ENCODE measurements around the gene SMIM17. TPM values are rescaled to one million over a fixed set of nuclear protein-coding genes. Genes with fewer than 3 reads are reported as not detected.

The SMIM17 gene
- total RNA-seq, 4 donors from 2014 or later, result 0.39 TPM; not detected in 3

DNA sequence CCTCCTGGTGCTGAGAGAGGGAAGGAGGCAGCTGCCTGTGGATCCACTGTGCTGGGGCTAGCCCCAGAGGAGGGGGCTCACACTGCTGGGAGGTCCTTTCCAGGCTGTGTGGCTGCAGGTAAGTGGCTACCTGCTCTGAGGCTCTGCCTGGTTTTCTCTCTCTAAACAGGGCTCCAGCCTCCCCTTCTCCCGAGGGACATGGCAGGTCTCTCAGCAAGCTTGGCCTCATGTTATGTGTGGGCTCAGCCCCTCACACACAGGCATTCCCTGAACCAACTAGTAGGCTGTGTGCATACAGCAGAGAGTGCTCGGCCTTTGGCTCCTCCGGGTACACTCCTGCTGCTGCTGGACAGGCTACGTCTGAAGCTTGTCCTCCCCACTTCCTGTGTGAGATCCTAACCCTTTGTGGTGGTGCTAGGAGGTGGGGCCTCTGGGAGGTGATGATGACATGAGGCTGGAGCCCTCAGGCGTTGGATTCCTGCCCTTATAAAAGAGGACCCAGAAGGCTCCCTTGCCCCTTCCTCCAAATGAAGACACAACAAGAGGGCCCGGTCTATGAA is 24.4 kb downstream of the SMIM17 start:
- no peak for TF ChIP-seq POLR2A (IDR thresholded peaks at IDR 0.05)
- TF ChIP-seq CTCF (IDR thresholded peaks at IDR 0.05 in 4 of 5, conservative IDR thresholded peaks at IDR 0.05 in 1 of 5), result no peak
- in situ Hi-C loops (cut with MboI; ENCODE audit: low sequenced_read_pairs in 4 of 4) (no loop called here), intact Hi-C loops (cut with DNase I; ENCODE audit: low total_unique reads) (no loop called here)
- Histone ChIP-seq H3K9me3 (no peaks in the 10 kb centered on the region), H3K4me3 (no peak overlapping the region), H3K27me3 (no peaks in the 10 kb centered on the region), H3K27ac (no peak overlapping the region), H3K36me3 (peaks cover 0 to 18% of the 10 kb centered on the region in 2 donors), H3K4me1 (peaks cover 8 to 9% of the 10 kb centered on the region in 2 donors)
- DNase-seq, result no peak
- no peak for ATAC-seq

- no peak overlapping the region for H3K4me3 ChIP-seq
- DNase-seq (no peak), ATAC-seq (no peak)
- H3K27me3 ChIP-seq, result no peaks in the 10 kb centered on the region
- intact Hi-C loops (cut with DNase I; ENCODE audit: low total_unique reads) (no loop called here), in situ Hi-C loops (cut with MboI; ENCODE audit: low sequenced_read_pairs in 4 of 4) (no loop called here)
- no peak overlapping the region for H3K27ac ChIP-seq
- TF ChIP-seq POLR2A (IDR thresholded peaks at IDR 0.05) (no peak), CTCF (IDR thresholded peaks at IDR 0.05 in 4 of 5, conservative IDR thresholded peaks at IDR 0.05 in 1 of 5) (no peak)
- H3K36me3 ChIP-seq, result peaks cover 0 to 12% of the 10 kb centered on the region in 2 donors
- H3K9me3 ChIP-seq, result no peaks in the 10 kb centered on the region
- peaks cover 8 to 9% of the 10 kb centered on the region in 2 donors for H3K4me1 ChIP-seq
Measured at GRCh38 chr19:56668676-56669075, 25.7 kb downstream of the SMIM17 start.

GRCh38 chr19:56670401-56670960 is 27.5 kb downstream of the SMIM17 start:
- Histone ChIP-seq H3K4me3 (peak overlapping the region; percentile 68 to 75 (median 72)), H3K36me3 (no peaks in the 10 kb centered on the region), H3K27ac (no peak overlapping the region), H3K27me3 (no peaks in the 10 kb centered on the region), H3K9me3 (no peaks in the 10 kb centered on the region), H3K4me1 (peaks cover 8 to 9% of the 10 kb centered on the region in 2 donors)
- ATAC-seq (no peak), DNase-seq (no peak)
- intact Hi-C loops (cut with DNase I; ENCODE audit: low total_unique reads) (loop anchor here (2.0 kb wide), 1 partner anchor 76 kb away; the partner anchor contains the start of gene ZNF71), in situ Hi-C loops (cut with MboI; ENCODE audit: low sequenced_read_pairs in 4 of 4) (no loop called here)
- TF ChIP-seq CTCF (IDR thresholded peaks at IDR 0.05 in 4 of 5, conservative IDR thresholded peaks at IDR 0.05 in 1 of 5) (no peak), POLR2A (IDR thresholded peaks at IDR 0.05) (no peak)

GRCh38 chr19:56670961-56671612 is 28.1 kb downstream of the SMIM17 start:
- H3K4me3 ChIP-seq, result peak overlapping the region; percentile 68 to 75 (median 72)
- TF ChIP-seq CTCF (IDR thresholded peaks at IDR 0.05 in 4 of 5, conservative IDR thresholded peaks at IDR 0.05 in 1 of 5) (no peak), POLR2A (IDR thresholded peaks at IDR 0.05) (no peak)
- ATAC-seq, result no peak
- H3K27ac ChIP-seq, result peak overlapping the region in 3 of 4 donors; percentile 45 to 64 (median 50)
- intact Hi-C loops (cut with DNase I; ENCODE audit: low total_unique reads), result loop anchor here (2.0 kb wide), 1 partner anchor 76 kb away; the partner anchor contains the start of gene ZNF71
- H3K4me1 ChIP-seq, result peaks cover 8 to 9% of the 10 kb centered on the region in 2 donors
- DNase-seq, result no peak
- in situ Hi-C loops (cut with MboI; ENCODE audit: low sequenced_read_pairs in 4 of 4), result no loop called here
- H3K36me3 ChIP-seq, result no peaks in the 10 kb centered on the region
- no peaks in the 10 kb centered on the region for H3K9me3 ChIP-seq
- no peaks in the 10 kb centered on the region for H3K27me3 ChIP-seq

Measured in gastrocnemius medialis (tissue), 4 donors.